A549 (cell line): ENCODE data around the gene IFT27. TPM values are rescaled to one million over a fixed set of nuclear protein-coding genes. Genes with fewer than 3 reads are reported as not detected.

Experiments
- ATAC-seq, 2 experiments: fragments of 200-7000 bp in 1 of 2; fragments of >200 bp in 1 of 2; cut with Nextera tagmentation in 1 of 2; cut with Tn5 transposase in 1 of 2; 3 replicates each; pipeline versions ENCODE4 v1.8.0 to v1.9.1; 2018 to 2020; ENCODE audit warnings: mild to moderate bottlenecking in 1 of 2, moderate library complexity in 1 of 2
- CTCF ChIA-PET: fragments of 300-600 bp; sonication (Branson Sonifier 250); formaldehyde crosslinking; extraction: SDS; loops from one replicate; lab custom pipeline; 2021; ENCODE audit warnings: antibody characterized with exemption, inconsistent platforms; lab: Yijun Ruan, JAX
- POLR2A ChIA-PET: fragments of 350-600 bp; formaldehyde crosslinking; extraction: SDS; loops from one replicate; lab custom pipeline; 2021; ENCODE audit warnings: antibody characterized with exemption, inconsistent platforms; lab: Yijun Ruan, JAX
- DNase-seq, 2 experiments: peaks; one replicate each; pipeline versions ENCODE4 v3.0.0 to v3.0.0-alpha.2; 2011 to 2016; ENCODE audit warnings: low read depth in 1 of 2, low spot score in 1 of 2
- FAIRE-seq: peaks from 2 replicates; lab custom pipeline; 2011; peaks lifted over from hg19 to GRCh38; lab: Jason Lieb, UNC
- H3K27ac ChIP-seq, 2 experiments: fragments of >200 bp; sonication (Bioruptor Twin); formaldehyde crosslinking; 3 replicates each; pipeline ENCODE4 v1.5.1; 2016 to 2017
- H3K4me1 ChIP-seq: fragments of >200 bp; sonication (Bioruptor Twin); formaldehyde crosslinking; 3 replicates; pipeline ENCODE4 v1.6.1; 2016
- H3K4me2 ChIP-seq: fragments of >200 bp; sonication (Bioruptor Twin); formaldehyde crosslinking; 3 replicates; pipeline ENCODE4 v1.6.1; 2016
- H3K4me3 ChIP-seq: fragments of >200 bp; sonication (Bioruptor Twin); formaldehyde crosslinking; 3 replicates; pipeline ENCODE4 v1.5.1; 2016
- H3K9me3 ChIP-seq: fragments of >200 bp; sonication (Bioruptor Twin); formaldehyde crosslinking; 3 replicates; pipeline ENCODE4 v1.6.1; 2016
- CEBPB ChIP-seq, 2 experiments: fragments of >200 bp in 1 of 2; sonication (Bioruptor Twin) in 1 of 2; formaldehyde crosslinking in 1 of 2; IDR thresholded peaks; 2 replicates each; pipeline ENCODE4 v1.6.1; 2012 to 2016
- CHD4 ChIP-seq: fragments of 200-600 bp; sonication (generic); IDR thresholded peaks from 2 replicates; pipeline ENCODE4 v1.6.1; 2016; ENCODE audit warnings: antibody characterized with exemption, mild to moderate bottlenecking, borderline replicate concordance
- ESRRA ChIP-seq: fragments of 150-350 bp; IDR thresholded peaks from 2 replicates; pipeline ENCODE4 v1.6.1; 2014; ENCODE audit warnings: mild to moderate bottlenecking, low read length, borderline replicate concordance
- FOSB ChIP-seq: fragments of 250-450 bp; sonication (Bioruptor Pico); IDR thresholded peaks from 2 replicates; pipeline ENCODE4 v1.5.0; 2020; ENCODE audit warnings: mild to moderate bottlenecking, moderate library complexity
- GATA3 ChIP-seq: IDR thresholded peaks from 2 replicates; pipeline ENCODE4 v1.6.1; 2012; ENCODE audit warnings: borderline replicate concordance
- HDAC2 ChIP-seq: fragments of 200-600 bp; sonication (generic); IDR thresholded peaks from 2 replicates; pipeline ENCODE4 v1.6.1; 2016
- HOXA7 ChIP-seq: fragments of 250-450 bp; sonication (Bioruptor Pico); IDR thresholded peaks from 2 replicates; pipeline ENCODE4 v1.5.0; 2020; ENCODE audit warnings: mild to moderate bottlenecking, moderate library complexity
- JUN ChIP-seq, 2 experiments: fragments of >200 bp; sonication (Bioruptor Twin); formaldehyde crosslinking; IDR thresholded peaks; 2 replicates in 1 of 2; 3 replicates in 1 of 2; pipeline ENCODE4 v1.6.1; 2016 to 2017
- KDM1A ChIP-seq: fragments of 200-600 bp; sonication (generic); IDR thresholded peaks from 2 replicates; pipeline ENCODE4 v1.6.1; 2016; ENCODE audit warnings: low read depth, mild to moderate bottlenecking
- MAFK ChIP-seq: fragments of 450-650 bp; IDR thresholded peaks from 2 replicates; pipeline ENCODE4 v1.6.1; 2014; ENCODE audit not compliant: partially characterized antibody
- MYC ChIP-seq: IDR thresholded peaks from 2 replicates; pipeline ENCODE4 v1.6.1; 2012; ENCODE audit warnings: mild to moderate bottlenecking, inconsistent platforms, low read length, improper control_type of control experiment, borderline replicate concordance
- NR3C1 ChIP-seq: fragments of >200 bp; sonication (Bioruptor Twin); formaldehyde crosslinking; IDR thresholded peaks from 3 replicates; pipeline ENCODE4 v1.6.1; 2017
- POLR2AphosphoS2 ChIP-seq: conservative IDR thresholded peaks from 2 replicates; pipeline ENCODE4 v1.6.1; 2012; ENCODE audit warnings: low read length, improper control_type of control experiment, inconsistent platforms
- RAD21 ChIP-seq, 2 experiments: fragments of >200 bp in 1 of 2; sonication (Bioruptor Twin) in 1 of 2; formaldehyde crosslinking in 1 of 2; IDR thresholded peaks in 1 of 2; conservative IDR thresholded peaks in 1 of 2; 2 replicates in 1 of 2; 3 replicates in 1 of 2; pipeline ENCODE4 v1.6.1; 2012 to 2018; ENCODE audit warnings: inconsistent platforms in 1 of 2
- TFCP2L1 ChIP-seq: fragments of 250-450 bp; sonication (Bioruptor Pico); IDR thresholded peaks from 2 replicates; pipeline ENCODE4 v1.5.0; 2021; ENCODE audit warnings: mild to moderate bottlenecking
- ZNF302 ChIP-seq: fragments of 250-450 bp; sonication (Bioruptor Pico); IDR thresholded peaks from 2 replicates; pipeline ENCODE4 v1.9.0; 2021; ENCODE audit warnings: inconsistent platforms, mild to moderate bottlenecking, moderate library complexity
- ZSCAN20 ChIP-seq: fragments of 250-450 bp; sonication (Bioruptor Pico); IDR thresholded peaks from 2 replicates; pipeline ENCODE4 v1.8.0; 2022; ENCODE audit warnings: mild to moderate bottlenecking, moderate library complexity
- WGBS: methylation state at CpG from one replicate; pipeline ENCODE4 v1.1.6; 2017; ENCODE audit errors: missing lambda C conversion rate; 5-methylcytosine and 5-hydroxymethylcytosine counted together
- polyA plus RNA-seq, 4 experiments: library from polyadenylated mRNA; depleted of rRNA in 3 of 4; stranded (reverse); fragments of >200 nt; fragmentation: RNase III in 1 of 4; extraction: RNeasy Plus Mini Kit Qiagen cat#74134 plus additional on column Dnase treatment in 1 of 4; gene quantifications; 2 replicates in 3 of 4; 3 replicates in 1 of 4; pipeline ENCODE4 v1.2.3, GENCODE V29; 2011 to 2017
- TF ChIP-seq, protein P1 (sequence below): IDR thresholded peaks from 2 replicates; pipeline ENCODE4 v1.6.1; 2012
- TF ChIP-seq, protein P2 (sequence below): fragments of 450-650 bp; IDR thresholded peaks from 2 replicates; pipeline ENCODE4 v1.6.1; 2014; ENCODE audit warnings: antibody characterized with exemption

Gene IFT27
- polyA plus RNA-seq, 2 of the 4 experiments (the other 2 are of a cell fraction): 17.5 to 24.6 TPM

DNA sequence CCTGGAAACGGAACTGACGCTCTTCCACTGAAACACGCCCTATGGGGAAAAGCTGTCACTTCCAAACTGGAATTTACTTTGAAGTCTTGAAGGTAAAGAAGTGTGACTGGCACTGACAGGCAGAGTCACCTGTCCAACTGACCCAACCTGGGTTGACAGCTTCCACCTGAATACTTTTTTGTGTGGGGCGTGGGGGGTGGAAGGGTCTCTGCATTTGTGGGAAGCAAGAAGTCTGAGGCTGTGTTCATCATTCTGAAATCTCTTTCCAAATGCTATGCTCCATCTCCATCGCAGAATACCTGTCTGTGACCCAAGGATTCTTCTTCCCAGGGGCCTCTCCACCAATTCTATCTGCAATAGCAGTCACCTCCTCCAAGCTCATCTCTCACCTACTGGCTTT, 7.8 kb downstream of the IFT27 start (continued):
- TF ChIP-seq, protein P1, sequence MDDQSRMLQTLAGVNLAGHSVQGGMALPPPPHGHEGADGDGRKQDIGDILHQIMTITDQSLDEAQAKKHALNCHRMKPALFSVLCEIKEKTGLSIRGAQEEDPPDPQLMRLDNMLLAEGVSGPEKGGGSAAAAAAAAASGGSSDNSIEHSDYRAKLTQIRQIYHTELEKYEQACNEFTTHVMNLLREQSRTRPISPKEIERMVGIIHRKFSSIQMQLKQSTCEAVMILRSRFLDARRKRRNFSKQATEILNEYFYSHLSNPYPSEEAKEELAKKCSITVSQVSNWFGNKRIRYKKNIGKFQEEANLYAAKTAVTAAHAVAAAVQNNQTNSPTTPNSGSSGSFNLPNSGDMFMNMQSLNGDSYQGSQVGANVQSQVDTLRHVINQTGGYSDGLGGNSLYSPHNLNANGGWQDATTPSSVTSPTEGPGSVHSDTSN: no peak
- no peak for TF ChIP-seq POLR2AphosphoS2

DNA sequence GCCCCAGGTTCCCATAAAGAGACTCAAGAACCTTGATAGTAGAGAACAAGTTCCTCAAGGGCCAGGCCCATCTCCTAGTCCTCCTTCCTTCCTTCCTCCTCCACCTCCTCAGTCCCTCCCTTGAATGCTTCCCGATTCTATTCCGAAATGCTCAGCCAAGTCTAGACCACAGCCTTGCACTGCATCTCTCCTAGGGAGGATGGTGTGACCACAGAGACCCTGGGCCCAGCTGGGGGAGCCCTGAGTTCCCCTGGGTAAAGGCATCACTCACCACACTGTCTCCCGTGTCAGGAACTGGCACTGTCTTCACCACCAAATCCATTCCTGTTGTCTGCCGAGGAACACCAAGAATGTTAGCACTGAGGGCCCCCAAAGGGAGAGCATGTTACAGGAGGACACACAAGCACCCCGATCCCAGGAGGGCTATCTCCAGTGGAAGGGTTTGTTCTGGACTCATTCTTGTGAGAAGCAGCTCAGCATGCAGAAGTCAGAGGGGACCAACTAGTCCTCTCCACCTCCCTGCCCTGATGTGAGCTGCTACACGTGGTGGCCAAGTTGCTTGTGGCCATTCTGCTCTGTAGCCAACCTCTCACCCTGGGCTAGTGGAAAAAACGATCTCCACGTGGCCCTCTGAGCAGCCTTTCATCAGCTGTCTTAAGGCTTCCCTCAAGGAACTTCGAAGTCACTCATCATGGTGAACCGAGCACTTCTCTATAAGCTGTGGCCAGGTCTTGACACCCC, 8.7 kb downstream of the IFT27 start:
- TF ChIP-seq CEBPB (IDR thresholded peaks at IDR 0.05): no peak
- TF ChIP-seq KDM1A: no peak
- TF ChIP-seq, all 56 proteins: peak for 0
- CTCF ChIA-PET: interaction anchor here (0.9 to 3.7 kb wide), 3 partner anchors 10 to 225 kb away, joined by 3 to 23 read pairs (median 6); no protein-coding TSS in a partner anchor
- WGBS: 93% methylated on average over 4 of the region's 10 CpGs
- Histone ChIP-seq H3K4me1 (no peaks in the 10 kb centered on the region), H3K4me3 (no peak overlapping the region), H3K4me2 (no peak overlapping the region), H3K27ac (no peak overlapping the region), H3K9me3 (no peaks in the 10 kb centered on the region)
- DNase-seq (no peak), ATAC-seq (no peak), FAIRE-seq (no peak)
- POLR2A ChIA-PET: no interaction called here

- no peak for TF ChIP-seq ZSCAN20
- TF ChIP-seq, all 56 proteins: peak for 0
- no peak overlapping the region for H3K27ac ChIP-seq
- no peak for FAIRE-seq
Observed at GRCh38 chr22:36765943-36766450, 9.9 kb downstream of the IFT27 start.

GRCh38 chr22:36765131-36765942, 10.6 kb downstream of the IFT27 start:
- Histone ChIP-seq H3K4me3 (no peak overlapping the region), H3K9me3 (no peaks in the 10 kb centered on the region)
- 95% methylated on average over 10 of the region's 17 CpGs for WGBS
- TF ChIP-seq FOSB (no peak), ESRRA (no peak), MYC (no peak), HDAC2 (no peak), JUN (IDR thresholded peaks at IDR 0.05) (no peak), CHD4 (no peak), HOXA7 (CRISPR knock-in tag) (no peak), TFCP2L1 (CRISPR knock-in tag) (no peak), RAD21 (conservative IDR thresholded peaks at IDR 0.05 in 1 of 2, IDR thresholded peaks at IDR 0.05 in 1 of 2) (no peak), CEBPB (IDR thresholded peaks at IDR 0.05) (no peak)
- TF ChIP-seq, all 56 proteins: peak for 0
- no peaks in the 10 kb centered on the region for H3K4me1 ChIP-seq
- no peak for FAIRE-seq
- POLR2A ChIA-PET: no interaction called here
- no peak overlapping the region for H3K4me2 ChIP-seq
- CTCF ChIA-PET: interaction anchor here (1.1 to 3.7 kb wide), 2 partner anchors 8 to 384 kb away, joined by 3 to 23 read pairs; no protein-coding TSS in a partner anchor
- no peak for DNase-seq
- no peak for ATAC-seq
- H3K27ac ChIP-seq: no peak overlapping the region

More at GRCh38 chr22:36765943-36766450, 9.9 kb downstream of the IFT27 start:
- H3K9me3 ChIP-seq: no peaks in the 10 kb centered on the region
- H3K4me1 ChIP-seq: no peaks in the 10 kb centered on the region
- no peak for DNase-seq
- ChIA-PET POLR2A (no interaction called here), CTCF (interaction anchor here (1.1 to 3.7 kb wide), 2 partner anchors 8 to 383 kb away, joined by 3 to 23 read pairs; no protein-coding TSS in a partner anchor)
- ATAC-seq: no peak
- H3K4me2 ChIP-seq: no peak overlapping the region
- H3K4me3 ChIP-seq: no peak overlapping the region
- WGBS: 89% methylated on average over 9 of the region's 11 CpGs

DNA sequence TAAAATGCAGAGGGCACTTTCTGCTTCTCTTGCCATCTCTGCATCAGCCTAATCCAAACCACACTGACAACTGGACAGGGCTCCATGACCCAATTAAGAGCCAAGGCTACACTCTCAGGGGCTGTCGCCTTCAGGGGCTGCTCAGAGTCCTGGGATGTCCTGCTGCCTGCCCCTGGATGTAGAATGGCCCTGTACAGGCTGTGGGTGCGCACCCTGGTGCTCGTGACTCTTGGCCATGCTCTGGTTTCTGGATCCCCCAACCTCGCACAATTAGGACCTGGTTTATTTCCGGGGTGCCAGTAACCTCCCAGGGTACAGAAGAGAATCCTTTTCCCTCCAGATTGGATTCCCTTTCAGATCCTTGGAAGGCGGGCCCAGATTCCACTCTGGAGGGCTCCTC, 11.3 kb downstream of the IFT27 start:
- no peak for FAIRE-seq
- 88% methylated on average over 3 of the region's 6 CpGs for WGBS

More for the DNA sequence above, 11.3 kb downstream of the IFT27 start:
- no peak overlapping the region for H3K4me2 ChIP-seq
- H3K4me3 ChIP-seq: no peak overlapping the region
- ChIA-PET CTCF (interaction anchor here (0.9 kb wide), 1 partner anchor 217 kb away, joined by 3 read pairs; no protein-coding TSS in a partner anchor), POLR2A (no interaction called here)
- no peak overlapping the region for H3K27ac ChIP-seq
- H3K4me1 ChIP-seq: no peaks in the 10 kb centered on the region
- no peak for ATAC-seq
- H3K9me3 ChIP-seq: no peaks in the 10 kb centered on the region
- TF ChIP-seq ZNF302 (CRISPR knock-in tag) (no peak), MAFK (no peak), RAD21 (conservative IDR thresholded peaks at IDR 0.05 in 1 of 2, IDR thresholded peaks at IDR 0.05 in 1 of 2) (no peak), NR3C1 (no peak), GATA3 (no peak), HOXA7 (CRISPR knock-in tag) (no peak), ZSCAN20 (no peak), FOSB (no peak)
- TF ChIP-seq, protein P2, sequence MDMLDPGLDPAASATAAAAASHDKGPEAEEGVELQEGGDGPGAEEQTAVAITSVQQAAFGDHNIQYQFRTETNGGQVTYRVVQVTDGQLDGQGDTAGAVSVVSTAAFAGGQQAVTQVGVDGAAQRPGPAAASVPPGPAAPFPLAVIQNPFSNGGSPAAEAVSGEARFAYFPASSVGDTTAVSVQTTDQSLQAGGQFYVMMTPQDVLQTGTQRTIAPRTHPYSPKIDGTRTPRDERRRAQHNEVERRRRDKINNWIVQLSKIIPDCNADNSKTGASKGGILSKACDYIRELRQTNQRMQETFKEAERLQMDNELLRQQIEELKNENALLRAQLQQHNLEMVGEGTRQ: no peak
- DNase-seq: no peak
